Measurements from ENCODE around the gene CCNY.
"Not testable (repeated sequence)": the region's sequence is repeated elsewhere in the genome, so short reads cannot be mapped to it uniquely, and the experiment has no call there.

Gene CCNY

GRCh38 chr10:35516102-35516670, 179.9 kb downstream of the CCNY start:
- DNase-seq (ENCODE audit: low read depth), result no peak
- no peak for TF ChIP-seq CTCF (IDR thresholded peaks at IDR 0.05; ENCODE audit: low read depth, low read length, missing control alignments)
- no peak overlapping the region for H3K4me3 ChIP-seq (ENCODE audit: low read depth, low read length)

- H3K4me3 ChIP-seq (ENCODE audit: low read depth, low read length), result no peak overlapping the region
- no peak for TF ChIP-seq CTCF (IDR thresholded peaks at IDR 0.05; ENCODE audit: low read depth, low read length, missing control alignments)
- DNase-seq (ENCODE audit: low read depth), result no peak
Measured at GRCh38 chr10:35517431-35518181, 181.3 kb downstream of the CCNY start.

GRCh38 chr10:35518187-35518586, 181.9 kb downstream of the CCNY start:
- not testable (repeated sequence) for H3K4me3 ChIP-seq (ENCODE audit: low read depth, low read length); DNase-seq (ENCODE audit: low read depth)

- no peak for DNase-seq (ENCODE audit: low read depth)
- TF ChIP-seq CTCF (IDR thresholded peaks at IDR 0.05; ENCODE audit: low read depth, low read length, missing control alignments), result no peak
- no peak overlapping the region for H3K4me3 ChIP-seq (ENCODE audit: low read depth, low read length)
Measured at GRCh38 chr10:35520996-35521395, 184.7 kb downstream of the CCNY start.

- DNase-seq (ENCODE audit: low read depth), result peak; percentile 7
- no peak overlapping the region for H3K4me3 ChIP-seq (ENCODE audit: low read depth, low read length)
- no peak for TF ChIP-seq CTCF (IDR thresholded peaks at IDR 0.05; ENCODE audit: low read depth, low read length, missing control alignments)
Measured at GRCh38 chr10:35523670-35524225, 187.4 kb downstream of the CCNY start.

- H3K4me3 ChIP-seq (ENCODE audit: low read depth, low read length), result no peak overlapping the region
- TF ChIP-seq CTCF (IDR thresholded peaks at IDR 0.05; ENCODE audit: low read depth, low read length, missing control alignments), result no peak
- DNase-seq (ENCODE audit: low read depth), result no peak
Measured at GRCh38 chr10:35526746-35527145, 190.4 kb downstream of the CCNY start.

- no peak for DNase-seq (ENCODE audit: low read depth)
- no peak overlapping the region for H3K4me3 ChIP-seq (ENCODE audit: low read depth, low read length)
- no peak for TF ChIP-seq CTCF (IDR thresholded peaks at IDR 0.05; ENCODE audit: low read depth, low read length, missing control alignments)
Measured at GRCh38 chr10:35532141-35532540, 195.8 kb downstream of the CCNY start.

All from GM12864 (cell line).